HFF-Myc (cell line): Measurements from ENCODE around the gene SHQ1.

Experiments
- DNase-seq: peaks from one replicate; pipeline ENCODE4 v3.0.0-alpha.2; 2011; ENCODE audit warnings: low read depth; ENCODE audit errors: extremely low read depth
- H3K4me3 ChIP-seq: replicated peaks from 2 replicates; pipeline ENCODE4 v1.5.1; 2011; ENCODE audit warnings: low read depth, mild to moderate bottlenecking, control low read depth, low read length
- CTCF ChIP-seq: IDR thresholded peaks from 2 replicates; pipeline ENCODE4 v1.5.1; 2012; ENCODE audit warnings: mild to moderate bottlenecking, low read depth, low read length, control low read depth; ENCODE audit errors: missing control alignments

The SHQ1 gene

GRCh38 chr3:72761410-72761809 is 86.8 kb downstream of the SHQ1 start:
- TF ChIP-seq CTCF: no peak
- no peak overlapping the region for H3K4me3 ChIP-seq
- DNase-seq: no peak

GRCh38 chr3:72760225-72760624 is 88.0 kb downstream of the SHQ1 start:
- TF ChIP-seq CTCF: no peak
- no peak overlapping the region for H3K4me3 ChIP-seq
- DNase-seq: no peak

- no peak for TF ChIP-seq CTCF
- no peak overlapping the region for H3K4me3 ChIP-seq
- DNase-seq: no peak
These were observed 91.3 kb downstream of the SHQ1 start for GRCh38 chr3:72756900-72757299.

GRCh38 chr3:72754582-72754981 is 93.7 kb downstream of the SHQ1 start:
- DNase-seq: no peak
- TF ChIP-seq CTCF: no peak
- H3K4me3 ChIP-seq: no peak overlapping the region

GRCh38 chr3:72753495-72753894 is 94.8 kb downstream of the SHQ1 start:
- DNase-seq: no peak
- H3K4me3 ChIP-seq: no peak overlapping the region
- TF ChIP-seq CTCF: no peak

GRCh38 chr3:72750405-72750965 is 97.8 kb downstream of the SHQ1 start:
- H3K4me3 ChIP-seq: no peak overlapping the region
- TF ChIP-seq CTCF: no peak
- no peak for DNase-seq

- no peak for TF ChIP-seq CTCF
- no peak overlapping the region for H3K4me3 ChIP-seq
- DNase-seq: no peak
These were observed 99.6 kb downstream of the SHQ1 start for GRCh38 chr3:72748659-72749058.
